K562 (cell line): Measurements from ENCODE around the gene UNC45A. TPM values are rescaled to one million over a fixed set of nuclear protein-coding genes. Genes with fewer than 3 reads are reported as not detected.
A peak's percentile ranks its signal among the peaks of the same experiment; 100 is the strongest.

ENCODE experiments used
- CHD2 ChIP-seq: IDR thresholded peaks from 2 replicates; pipeline ENCODE4 v1.6.1; 2011; ENCODE audit warnings: low read depth, low read length
- FOSL1 ChIP-seq: fragments of 200-800 bp; sonication (Bioruptor generic); conservative IDR thresholded peaks from 2 replicates; pipeline ENCODE4 v1.6.1; 2016; ENCODE audit warnings: missing genetic modification characterization, missing compliant biosample characterization
- GABPA ChIP-seq: fragments of 200-800 bp; sonication (Bioruptor generic); conservative IDR thresholded peaks from 2 replicates; pipeline ENCODE4 v1.6.1; 2016; ENCODE audit warnings: low read depth, missing genetic modification characterization, missing compliant biosample characterization
- HEY1 ChIP-seq: fragments of 250-450 bp; sonication (Bioruptor Pico); IDR thresholded peaks from 2 replicates; pipeline ENCODE4 v1.5.0; 2020; ENCODE audit warnings: mild to moderate bottlenecking, moderate library complexity, borderline replicate concordance
- ILF3 ChIP-seq: fragments of 450-650 bp; IDR thresholded peaks from 2 replicates; pipeline ENCODE4 v1.6.1; 2018; ENCODE audit warnings: antibody characterized with exemption, mild to moderate bottlenecking, moderate library complexity, borderline replicate concordance
- JUND ChIP-seq, 2 experiments: IDR thresholded peaks; 2 replicates in 1 of 2; 3 replicates in 1 of 2; pipeline ENCODE4 v1.6.1; 2011; ENCODE audit warnings: borderline replicate concordance in 2 of 2, low read depth in 2 of 2, low read length in 2 of 2, improper control_type of control experiment in 1 of 2, missing biosample characterization in 1 of 2, missing genetic modification characterization in 1 of 2, missing genetic modification reagents in 1 of 2
- MYC ChIP-seq, 2 experiments: fragments of 250-450 bp in 1 of 2; sonication (Bioruptor Pico) in 1 of 2; IDR thresholded peaks; 2 replicates each; pipeline versions ENCODE4 v1.5.1 to v1.6.1; 2012 to 2021; ENCODE audit warnings: low read depth in 2 of 2, borderline replicate concordance in 1 of 2, improper control_type of control experiment in 1 of 2, low read length in 1 of 2, mild to moderate bottlenecking in 1 of 2, moderate library complexity in 1 of 2
- NCOA6 ChIP-seq: fragments of 450-650 bp; IDR thresholded peaks from 2 replicates; pipeline ENCODE4 v1.6.1; 2017; ENCODE audit warnings: mild to moderate bottlenecking
- NFRKB ChIP-seq: fragments of 450-650 bp; IDR thresholded peaks from 2 replicates; pipeline ENCODE4 v1.6.1; 2016; ENCODE audit warnings: low read depth
- NR1H2 ChIP-seq: sonication (generic); formaldehyde crosslinking; IDR thresholded peaks from 2 replicates; pipeline ENCODE4 v1.4.0; 2020; ENCODE audit warnings: mild to moderate bottlenecking, missing genetic modification reagents
- POLR3G ChIP-seq: IDR thresholded peaks from 2 replicates; pipeline ENCODE4 v1.6.1; 2011; ENCODE audit not compliant: insufficient read length, insufficient replicate concordance; ENCODE audit errors: extremely low read depth
- RAD51 ChIP-seq: fragments of 450-650 bp; IDR thresholded peaks from 2 replicates; pipeline ENCODE4 v1.7.1; 2016; ENCODE audit warnings: low read depth, mild to moderate bottlenecking, borderline replicate concordance
- RFX1 ChIP-seq: fragments of 450-650 bp; IDR thresholded peaks from 2 replicates; pipeline ENCODE4 v1.6.1; 2016; ENCODE audit warnings: mild to moderate bottlenecking, moderate library complexity
- SRF ChIP-seq, 2 experiments: fragments of 250-450, 450-650 bp in 1 of 2; sonication (Bioruptor Pico) in 1 of 2; sonication (generic) in 1 of 2; formaldehyde crosslinking; IDR thresholded peaks; 2 replicates each; pipeline versions ENCODE4 v1.5.0 to v1.5.1; 2020 to 2022; ENCODE audit warnings: mild to moderate bottlenecking in 1 of 2, missing genetic modification reagents in 1 of 2
- ZNF583 ChIP-seq: fragments of 250-450 bp; sonication (Bioruptor Pico); IDR thresholded peaks from 2 replicates; pipeline ENCODE4 v1.4.0; 2020
- ZNF780A ChIP-seq: fragments of 250-450 bp; sonication (Bioruptor Pico); IDR thresholded peaks from 2 replicates; pipeline ENCODE4 v1.5.0; 2021; ENCODE audit warnings: mild to moderate bottlenecking
- ZNF785 ChIP-seq: fragments of 250-450 bp; sonication (Bioruptor Pico); IDR thresholded peaks from 2 replicates; pipeline ENCODE4 v1.4.0; 2020; ENCODE audit warnings: mild to moderate bottlenecking
- polyA plus RNA-seq, 8 experiments: library from polyadenylated mRNA; depleted of rRNA in 4 of 8; stranded (reverse) in 5 of 8; unstranded in 3 of 8; fragments of >200 nt; fragmentation: Nextera tagmentation in 2 of 8; fragmentation: Illumina TruSeq in 1 of 8; extraction: Ambion mirVana in 2 of 8; extraction: Trizol in 1 of 8; gene quantifications; 2 replicates each; pipeline versions ENCODE4 v1.2.1 to v1.2.3, GENCODE V29; 2011 to 2014; ENCODE audit warnings: inconsistent platforms in 1 of 8, missing spikeins in 1 of 8
- total RNA-seq, 7 experiments: library from RNA; depleted of rRNA in 6 of 7; stranded (reverse); fragments of >200 nt in 6 of 7; fragmentation: Illumina TruSeq in 2 of 7; extraction: Trizol in 2 of 7; gene quantifications; 2 replicates each; pipeline versions ENCODE4 v1.2.1 to v1.2.3, GENCODE V29; 2011 to 2021; ENCODE audit warnings: low replicate concordance in 1 of 7
- TF ChIP-seq, protein P1 (sequence below): sonication (generic); formaldehyde crosslinking; IDR thresholded peaks from 2 replicates; pipeline ENCODE4 v1.8.0; 2022; ENCODE audit warnings: missing genetic modification reagents, mild to moderate bottlenecking, borderline replicate concordance
- TF ChIP-seq, protein P2 (sequence below): sonication (generic); formaldehyde crosslinking; IDR thresholded peaks from 2 replicates; pipeline ENCODE4 v1.8.0; 2022; ENCODE audit warnings: mild to moderate bottlenecking, missing genetic modification reagents
- TF ChIP-seq, protein P3 (sequence below): IDR thresholded peaks from 2 replicates; pipeline ENCODE4 v1.6.1; 2011; ENCODE audit warnings: borderline replicate concordance, low read depth, mild to moderate bottlenecking, moderate library complexity, low read length; ENCODE audit not compliant: insufficient read depth, poor library complexity, severe bottlenecking

Gene UNC45A
- total and polyA plus RNA-seq, 9 of the 15 experiments (the other 6 are each of a cell fraction or from before 2014, with no cell fraction given): 22.4 to 79.3 (median 43.7) TPM

DNA sequence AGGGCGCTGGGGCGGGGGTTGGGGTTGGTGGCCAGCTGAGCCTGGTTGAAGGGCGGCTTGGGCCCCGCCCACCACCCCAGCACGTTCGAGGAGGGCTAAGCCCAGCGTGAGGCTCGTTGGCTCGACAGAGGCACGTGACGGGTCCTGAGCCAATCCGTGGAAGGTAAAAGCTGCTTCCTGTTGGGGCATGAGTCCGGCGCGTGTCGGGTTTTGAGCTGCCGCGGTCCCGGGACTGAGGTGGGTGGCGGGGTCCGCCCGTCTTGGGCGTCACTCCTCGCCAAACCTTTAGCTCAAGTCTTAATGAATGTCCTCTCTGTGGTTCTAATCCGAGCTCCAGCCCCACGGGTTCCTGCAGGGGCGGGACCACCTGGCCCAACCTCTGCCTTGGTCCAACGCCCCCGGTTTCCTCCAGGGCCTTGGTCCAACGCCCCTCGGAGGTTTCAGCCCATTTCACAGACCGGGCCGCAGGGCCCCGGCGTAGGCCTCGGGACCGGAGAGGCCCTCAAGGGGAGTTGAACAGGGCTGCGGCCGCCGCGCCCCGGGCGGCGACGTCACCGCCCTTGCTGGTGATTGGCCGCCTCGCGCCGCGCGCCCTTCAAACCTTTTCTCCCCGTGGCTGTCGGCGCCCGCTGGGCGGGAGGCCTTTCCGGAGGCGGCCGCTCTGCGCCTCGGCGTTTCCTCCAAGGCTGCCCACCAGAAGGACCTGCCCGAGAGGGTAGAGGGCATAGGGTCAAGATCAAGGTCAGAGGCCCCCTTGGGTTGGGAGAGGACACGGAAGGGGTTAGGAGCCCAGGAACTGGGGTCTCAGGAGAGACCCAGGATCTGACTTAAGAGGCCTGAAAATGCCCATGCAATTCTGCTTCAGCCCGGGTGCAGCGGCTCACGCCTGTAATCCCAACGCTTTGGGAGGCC lies 19.9 kb downstream of the UNC45A start, which contains the start of gene RCCD1 (continued):
- TF ChIP-seq, protein P1, sequence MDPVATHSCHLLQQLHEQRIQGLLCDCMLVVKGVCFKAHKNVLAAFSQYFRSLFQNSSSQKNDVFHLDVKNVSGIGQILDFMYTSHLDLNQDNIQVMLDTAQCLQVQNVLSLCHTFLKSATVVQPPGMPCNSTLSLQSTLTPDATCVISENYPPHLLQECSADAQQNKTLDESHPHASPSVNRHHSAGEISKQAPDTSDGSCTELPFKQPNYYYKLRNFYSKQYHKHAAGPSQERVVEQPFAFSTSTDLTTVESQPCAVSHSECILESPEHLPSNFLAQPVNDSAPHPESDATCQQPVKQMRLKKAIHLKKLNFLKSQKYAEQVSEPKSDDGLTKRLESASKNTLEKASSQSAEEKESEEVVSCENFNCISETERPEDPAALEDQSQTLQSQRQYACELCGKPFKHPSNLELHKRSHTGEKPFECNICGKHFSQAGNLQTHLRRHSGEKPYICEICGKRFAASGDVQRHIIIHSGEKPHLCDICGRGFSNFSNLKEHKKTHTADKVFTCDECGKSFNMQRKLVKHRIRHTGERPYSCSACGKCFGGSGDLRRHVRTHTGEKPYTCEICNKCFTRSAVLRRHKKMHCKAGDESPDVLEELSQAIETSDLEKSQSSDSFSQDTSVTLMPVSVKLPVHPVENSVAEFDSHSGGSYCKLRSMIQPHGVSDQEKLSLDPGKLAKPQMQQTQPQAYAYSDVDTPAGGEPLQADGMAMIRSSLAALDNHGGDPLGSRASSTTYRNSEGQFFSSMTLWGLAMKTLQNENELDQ (CRISPR knock-in tag): no peak
- TF ChIP-seq ZNF780A (CRISPR knock-in tag) (0 out of 2 replicates have a peak, but pooled peaks have one; percentile 27), JUND (IDR thresholded peaks at IDR 0.05; ENCODE audit: borderline replicate concordance, low read depth, low read length) (peak; percentile 71), JUND (tag; IDR thresholded peaks at IDR 0.05; ENCODE audit: borderline replicate concordance, low read depth, low read length) (peak; percentile 36; the same call in 1 of the 3 replicates), CHD2 (0 out of 2 replicates have a peak, but pooled peaks have one; percentile 18), ILF3 (peak; percentile 74; the same call in 1 of the 2 replicates), RAD51 (peak; percentile 97), MYC (IDR thresholded peaks at IDR 0.05; ENCODE audit: low read depth, low read length) (peak; percentile 93), MYC (CRISPR knock-in tag; IDR thresholded peaks at IDR 0.05; ENCODE audit: borderline replicate concordance, low read depth) (peak; percentile 96), NR1H2 (peak; percentile 96; the same call in 1 of the 2 replicates), POLR3G (no peak), ZNF583 (CRISPR knock-in tag) (peak; percentile 54; the same call in 1 of the 2 replicates), RFX1 (no peak), HEY1 (0 out of 2 replicates have a peak, but pooled peaks have one; percentile 60), NCOA6 (no peak), FOSL1 (tag) (peak; percentile 66), GABPA (peak; percentile 81), ZNF785 (CRISPR knock-in tag) (no peak), NFRKB (peak; percentile 90), SRF (CRISPR knock-in tag; IDR thresholded peaks at IDR 0.05) (peak in 1 of 2 experiments; percentile 64; a peak in 2 of 4 replicates)
- TF ChIP-seq, protein P2, sequence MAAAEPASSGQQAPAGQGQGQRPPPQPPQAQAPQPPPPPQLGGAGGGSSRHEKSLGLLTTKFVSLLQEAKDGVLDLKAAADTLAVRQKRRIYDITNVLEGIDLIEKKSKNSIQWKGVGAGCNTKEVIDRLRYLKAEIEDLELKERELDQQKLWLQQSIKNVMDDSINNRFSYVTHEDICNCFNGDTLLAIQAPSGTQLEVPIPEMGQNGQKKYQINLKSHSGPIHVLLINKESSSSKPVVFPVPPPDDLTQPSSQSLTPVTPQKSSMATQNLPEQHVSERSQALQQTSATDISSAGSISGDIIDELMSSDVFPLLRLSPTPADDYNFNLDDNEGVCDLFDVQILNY (CRISPR knock-in tag): peak; percentile 71; the same call in 1 of the 2 replicates
- TF ChIP-seq, protein P3, sequence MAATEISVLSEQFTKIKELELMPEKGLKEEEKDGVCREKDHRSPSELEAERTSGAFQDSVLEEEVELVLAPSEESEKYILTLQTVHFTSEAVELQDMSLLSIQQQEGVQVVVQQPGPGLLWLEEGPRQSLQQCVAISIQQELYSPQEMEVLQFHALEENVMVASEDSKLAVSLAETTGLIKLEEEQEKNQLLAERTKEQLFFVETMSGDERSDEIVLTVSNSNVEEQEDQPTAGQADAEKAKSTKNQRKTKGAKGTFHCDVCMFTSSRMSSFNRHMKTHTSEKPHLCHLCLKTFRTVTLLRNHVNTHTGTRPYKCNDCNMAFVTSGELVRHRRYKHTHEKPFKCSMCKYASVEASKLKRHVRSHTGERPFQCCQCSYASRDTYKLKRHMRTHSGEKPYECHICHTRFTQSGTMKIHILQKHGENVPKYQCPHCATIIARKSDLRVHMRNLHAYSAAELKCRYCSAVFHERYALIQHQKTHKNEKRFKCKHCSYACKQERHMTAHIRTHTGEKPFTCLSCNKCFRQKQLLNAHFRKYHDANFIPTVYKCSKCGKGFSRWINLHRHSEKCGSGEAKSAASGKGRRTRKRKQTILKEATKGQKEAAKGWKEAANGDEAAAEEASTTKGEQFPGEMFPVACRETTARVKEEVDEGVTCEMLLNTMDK: peak; percentile 1
